CD4-positive, alpha-beta T cell treated with Interferon alpha-2 for 1 hour (primary cell): ENCODE data around the gene ATP5F1E.
"Not testable (repeated sequence)": the region's sequence is repeated elsewhere in the genome, so short reads cannot be mapped to it uniquely, and the experiment has no call there.

Experiments
- DNase-seq, 2 donors: peaks; one replicate each; pipeline ENCODE4 v3.0.0-alpha.2; 2020 to 2022

ATP5F1E gene

DNA sequence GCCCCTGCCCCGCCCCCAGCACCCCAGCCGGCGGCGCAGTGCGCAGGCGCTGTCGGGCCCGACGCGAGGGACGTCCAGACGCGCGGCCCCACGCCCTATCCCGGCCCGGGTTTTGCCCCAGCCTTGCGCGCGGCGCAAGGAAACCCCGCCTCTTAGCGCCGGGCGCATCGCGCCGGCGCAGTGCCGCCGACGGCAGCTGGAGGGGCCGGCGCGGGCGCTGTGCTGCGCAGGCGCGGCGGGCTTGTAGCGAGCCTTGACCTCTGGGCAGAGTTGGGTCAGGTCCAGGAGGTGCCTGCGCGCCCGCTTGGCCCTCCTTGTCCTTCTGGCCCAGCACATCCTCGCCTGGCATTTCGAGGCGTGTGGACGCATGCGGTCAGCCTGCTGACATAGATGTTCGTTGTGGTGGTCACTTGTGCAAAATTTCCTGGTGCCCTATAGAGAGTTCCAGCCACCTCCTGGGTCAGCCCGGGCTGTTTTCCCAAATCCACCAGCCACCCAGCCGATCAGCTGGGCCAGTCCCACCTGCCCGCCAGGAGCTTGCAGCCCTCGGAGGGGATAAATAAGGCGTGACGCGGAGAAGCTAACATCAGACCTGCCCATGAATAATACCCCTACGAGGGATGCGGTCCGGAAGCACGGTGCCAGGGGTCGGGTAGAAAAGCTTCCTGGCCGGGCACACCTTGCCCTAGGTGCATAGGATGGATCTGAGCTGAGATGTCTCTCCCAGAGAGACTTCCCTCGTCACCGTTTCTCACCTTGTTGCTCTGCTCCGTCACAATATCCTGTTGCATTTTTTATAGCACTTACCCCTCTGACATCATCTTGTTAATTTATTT lies 10.9 kb upstream of the ATP5F1E start:
- peak; percentile 95 to 96 for DNase-seq

- DNase-seq: peak in 1 of 2 donors; percentile 43
Measured at GRCh38 chr20:59042151-59042795, 10.1 kb upstream of the ATP5F1E start, which contains the start of gene PRELID3B. Gene PRELID3B (minus strand): TSS chr20:59042786. CDS start chr20:59042730, 56 bp downstream.

DNA sequence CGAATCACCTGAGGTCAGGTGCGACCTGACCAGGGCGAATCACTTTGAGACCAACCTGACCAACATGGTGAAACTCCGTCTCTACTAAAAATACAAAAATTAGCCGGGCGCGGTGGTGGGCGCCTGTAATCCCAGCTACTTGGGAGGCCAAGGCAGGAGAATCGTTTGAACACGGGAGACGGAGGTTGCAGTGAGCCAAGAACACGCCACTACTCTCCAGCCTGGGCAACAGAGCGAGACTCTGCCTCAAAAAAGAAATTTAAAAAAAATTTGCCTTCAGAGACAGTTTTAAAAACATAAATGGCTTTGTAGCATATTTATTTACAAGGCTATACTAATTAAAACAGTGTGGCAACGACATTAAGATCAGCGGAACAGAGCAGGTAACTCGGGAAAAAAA lies 9.4 kb upstream of the ATP5F1E start:
- DNase-seq: not testable (repeated sequence)

DNA sequence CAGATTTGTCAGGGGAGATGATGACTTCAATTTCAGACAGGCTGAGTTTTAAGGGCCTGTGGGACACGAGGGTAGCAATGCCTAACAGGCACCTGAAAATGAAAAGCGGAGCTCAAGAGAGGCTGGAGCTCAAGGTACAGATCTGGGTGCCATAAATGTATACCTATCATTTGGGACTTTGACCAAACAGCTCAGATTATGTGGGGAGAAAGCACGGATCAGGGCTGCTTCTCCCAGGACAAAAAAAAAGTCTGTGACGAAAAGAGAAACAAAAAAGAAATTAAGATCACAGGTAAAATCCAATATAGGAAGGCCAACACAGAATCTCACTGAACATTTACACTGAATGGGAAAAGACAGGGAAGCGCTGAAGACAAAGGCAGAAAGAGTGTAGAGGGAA lies 8.5 kb upstream of the ATP5F1E start:
- no peak for DNase-seq

DNA sequence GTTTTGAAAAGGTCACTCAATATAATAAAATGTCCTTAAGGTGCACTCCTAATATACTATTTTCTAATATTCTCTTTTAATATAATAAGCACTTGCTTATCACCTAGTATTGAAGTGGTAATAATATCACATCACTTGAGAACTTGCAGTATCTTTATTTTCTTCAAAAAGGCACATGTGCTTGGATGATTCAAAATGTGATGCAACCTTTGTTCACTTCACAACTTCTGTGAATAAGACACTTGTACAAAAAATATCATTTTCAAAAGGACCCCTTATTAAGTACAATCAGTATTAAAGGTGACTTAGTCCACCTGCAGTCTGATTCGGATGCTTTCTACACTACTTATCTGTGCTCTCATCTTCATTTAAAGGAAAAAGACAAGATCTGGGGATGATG lies 7.1 kb upstream of the ATP5F1E start:
- peak in 1 of 2 donors; percentile 18 for DNase-seq

GRCh38 chr20:59037386-59037785 lies 5.3 kb upstream of the ATP5F1E start:
- DNase-seq: no peak

GRCh38 chr20:59035381-59035780 lies 3.2 kb upstream of the ATP5F1E start:
- no peak for DNase-seq

GRCh38 chr20:59033616-59034165 lies 1.6 kb upstream of the ATP5F1E start:
- no peak for DNase-seq

DNA sequence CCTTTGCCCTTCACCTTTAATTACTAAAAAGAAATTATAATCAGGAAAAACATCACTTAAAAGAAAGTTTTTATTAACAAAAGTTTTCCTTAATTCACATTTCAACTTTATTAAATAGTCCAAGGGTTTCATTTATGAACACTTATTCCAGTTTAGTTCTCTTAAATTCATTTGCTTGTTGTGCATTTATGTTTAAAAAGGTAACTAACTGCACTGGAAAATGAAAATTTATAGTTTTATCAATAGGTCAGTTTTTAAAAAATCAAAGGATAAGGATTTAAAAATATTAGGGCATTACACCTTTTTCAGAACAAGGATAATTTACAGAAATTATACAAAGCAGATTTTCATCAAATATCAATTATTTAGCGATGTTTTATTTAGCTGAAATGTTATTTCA lies 958 bp upstream of the ATP5F1E start:
- no peak for DNase-seq

GRCh38 chr20:59032713-59033059 lies 551 bp upstream of the ATP5F1E start:
- DNase-seq: no peak

- DNase-seq: peak in 1 of 2 donors; percentile 42
Measured at GRCh38 chr20:59031564-59032022, 542 bp downstream of the ATP5F1E start.

- DNase-seq: no peak
Measured at GRCh38 chr20:59030911-59031563, 1.1 kb downstream of the ATP5F1E start.

GRCh38 chr20:59028812-59029211 lies 3.3 kb downstream of the ATP5F1E start:
- DNase-seq: no peak

- no peak for DNase-seq
Measured at GRCh38 chr20:59027741-59028320, 4.3 kb downstream of the ATP5F1E start.

DNA sequence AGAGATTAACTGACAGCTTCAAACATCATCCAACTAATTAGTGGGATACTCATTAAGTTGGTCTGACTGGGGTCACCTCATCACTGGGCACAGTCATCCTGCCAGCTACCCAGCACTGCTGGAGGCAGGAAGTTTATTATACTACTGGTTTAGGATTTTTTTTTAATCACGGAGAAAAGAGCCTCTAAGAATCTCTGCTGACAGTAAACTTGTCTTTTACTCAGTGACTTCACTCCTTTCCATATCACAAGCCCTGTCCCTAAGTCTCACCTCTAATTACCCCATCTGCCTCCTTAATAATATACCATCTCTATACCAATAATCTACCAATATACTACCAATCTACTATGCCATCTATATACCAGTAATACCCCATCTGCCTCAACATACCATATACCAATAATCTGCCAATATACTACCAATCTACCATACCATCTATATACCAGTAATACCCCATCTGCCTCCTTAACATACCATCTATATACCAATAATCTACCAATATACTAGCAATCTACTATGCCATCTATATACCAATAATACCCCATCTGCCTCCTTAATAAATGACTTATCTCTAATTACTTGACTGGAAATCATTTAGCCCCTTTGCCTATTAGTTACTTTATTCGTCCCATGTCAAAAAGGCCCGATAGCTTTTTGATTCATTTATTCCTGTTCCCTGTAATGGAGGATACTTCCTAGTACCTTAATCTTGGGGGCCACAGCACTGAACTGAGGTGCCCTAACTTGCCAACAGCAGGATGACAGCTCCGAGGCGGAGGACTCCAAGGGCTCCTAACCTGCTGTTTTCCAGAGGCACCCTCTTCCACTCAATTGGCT lies 5.0 kb downstream of the ATP5F1E start:
- DNase-seq: no peak

DNA sequence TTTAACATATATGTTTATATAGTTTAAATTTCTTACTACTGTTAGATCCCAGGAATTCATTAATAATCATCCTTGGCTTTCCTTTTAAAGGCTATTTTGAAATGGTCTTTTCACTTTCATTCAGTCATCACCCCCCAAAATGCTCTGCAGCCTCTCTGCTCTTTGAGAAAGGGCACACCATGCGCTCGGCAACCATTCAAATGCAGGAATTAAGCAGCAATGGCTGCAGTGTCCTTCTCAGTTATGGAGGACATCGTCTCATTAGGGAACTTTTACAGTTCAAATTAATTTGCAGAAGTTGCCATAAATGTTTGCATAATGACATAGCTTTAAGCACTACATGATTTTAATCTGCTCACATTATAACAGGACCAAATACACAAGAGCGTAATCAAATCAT lies 6.6 kb downstream of the ATP5F1E start:
- no peak for DNase-seq

DNA sequence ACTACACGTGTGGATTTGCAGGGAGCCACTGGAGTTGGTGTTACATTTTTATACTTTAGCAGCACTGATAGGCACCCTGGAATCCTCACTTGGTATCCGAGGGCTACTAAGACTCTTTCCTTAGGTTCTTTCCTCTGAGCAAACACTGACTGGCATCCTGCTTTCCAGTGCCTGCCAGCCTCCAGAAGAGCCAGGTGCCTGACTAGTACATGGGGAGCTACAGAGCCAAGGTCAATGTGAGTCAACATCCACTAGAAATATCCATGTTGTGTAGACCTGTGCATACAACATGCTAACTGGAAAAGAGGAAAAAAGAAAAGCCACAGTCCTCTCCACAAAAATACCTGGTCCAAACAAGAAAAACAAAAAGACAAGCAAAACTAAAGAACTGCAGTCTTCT lies 7.0 kb downstream of the ATP5F1E start:
- no peak for DNase-seq

GRCh38 chr20:59024111-59024530 lies 8.0 kb downstream of the ATP5F1E start:
- no peak for DNase-seq

- DNase-seq: no peak
Measured at GRCh38 chr20:59023616-59024015, 8.5 kb downstream of the ATP5F1E start.

DNA sequence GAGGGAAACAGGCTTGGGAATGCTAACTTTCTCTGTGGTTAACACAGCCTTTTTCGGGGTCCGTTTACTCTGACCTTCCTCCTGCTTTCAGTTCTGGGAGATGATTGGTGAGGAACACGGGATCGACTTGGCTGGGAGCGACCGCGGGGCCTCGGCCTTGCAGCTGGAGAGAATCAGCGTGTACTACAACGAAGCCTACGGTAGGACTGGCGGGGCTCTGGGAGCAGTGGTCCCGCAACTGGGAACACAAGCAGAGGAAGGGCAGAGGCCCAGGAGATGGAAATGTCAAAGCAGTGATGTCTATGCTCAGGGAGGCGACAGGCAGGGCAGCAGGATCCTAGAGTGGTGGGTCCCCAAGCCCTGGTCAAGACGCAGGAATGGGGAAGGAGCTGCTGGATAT lies 9.4 kb downstream of the ATP5F1E start:
- DNase-seq: no peak

DNA sequence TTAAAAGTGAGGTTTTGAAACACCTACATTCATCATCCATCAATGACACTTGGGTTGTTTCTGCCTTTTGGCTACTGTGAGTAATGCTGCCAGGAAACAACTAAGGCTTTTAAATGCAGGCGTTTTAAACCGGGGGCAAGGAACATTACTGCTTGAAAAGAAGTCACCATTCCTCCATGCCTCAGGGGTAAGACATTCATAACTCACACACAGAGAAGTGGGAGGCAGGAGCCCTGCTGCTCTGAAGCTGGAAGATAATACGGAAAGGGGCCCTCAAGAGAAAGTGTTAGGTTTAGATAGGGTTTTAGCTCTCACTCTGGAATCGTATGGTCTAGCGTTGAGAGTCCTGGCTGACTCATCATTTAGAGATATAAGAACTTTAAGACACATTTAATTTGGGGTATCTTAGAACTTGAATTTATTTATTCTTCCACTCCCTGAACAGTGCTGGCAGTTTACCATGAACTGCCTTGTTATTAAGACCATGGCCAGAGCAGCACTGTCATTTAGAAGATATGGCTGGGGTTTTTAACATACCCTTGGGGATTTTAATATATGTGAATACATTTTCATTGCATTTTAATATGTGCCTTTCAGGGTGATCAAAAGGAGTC lies 11.1 kb downstream of the ATP5F1E start:
- no peak for DNase-seq

DNA sequence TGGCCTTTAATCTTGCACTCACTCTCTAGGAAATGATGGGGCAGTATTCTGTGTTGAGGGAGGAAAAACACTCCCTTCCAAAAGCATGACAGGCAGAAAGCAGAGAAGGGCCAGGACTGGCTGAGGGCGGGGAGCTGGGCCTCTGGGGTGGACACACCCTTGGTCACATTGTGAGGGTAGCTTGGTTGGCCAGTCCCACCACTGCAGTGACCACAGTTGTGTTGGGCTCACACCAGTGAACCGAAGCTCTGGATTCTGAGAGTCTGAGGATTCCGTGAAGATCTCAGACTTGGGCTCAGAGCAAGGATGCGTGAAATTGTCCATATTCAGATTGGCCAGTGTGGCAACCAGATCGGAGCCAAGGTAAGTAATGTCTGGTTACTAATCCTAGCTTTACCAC lies 12.9 kb downstream of the ATP5F1E start, which contains the start of gene TUBB1:
TSS of gene TUBB1 (plus strand) at position 213 of the 400 bp plus-strand sequence. CDS start at position 307, 94 bp downstream.
- DNase-seq: no peak
